NCI-H460 (cell line): ENCODE data around the gene TMIGD2. TPM values are rescaled to one million over a fixed set of nuclear protein-coding genes. Genes with fewer than 3 reads are reported as not detected.
"Not testable (repeated sequence)": the region's sequence is repeated elsewhere in the genome, so short reads cannot be mapped to it uniquely, and the experiment has no call there.

ENCODE experiments used
- DNase-seq: peaks from one replicate; pipeline ENCODE4 v3.0.0-alpha.2; 2016; ENCODE audit warnings: low read depth; ENCODE audit errors: extremely low read depth
- total RNA-seq: library from RNA; depleted of rRNA; stranded (reverse); fragments of >200 nt; shearing (Covaris generic); gene quantifications from 2 replicates; pipeline ENCODE4 v1.2.3, GENCODE V29; 2014

Gene TMIGD2
- total RNA-seq, 1 experiment from 2014 or later = not detected

- no peak for DNase-seq
Observed at GRCh38 chr19:4298810-4299550, 3.2 kb downstream of the TMIGD2 start.

- DNase-seq = no peak
Observed at GRCh38 chr19:4297901-4298809, 4.0 kb downstream of the TMIGD2 start.

GRCh38 chr19:4295972-4296771 is 6.0 kb downstream of the TMIGD2 start:
- DNase-seq = no peak

GRCh38 chr19:4294389-4294788 is 7.8 kb downstream of the TMIGD2 start:
- DNase-seq = no peak

GRCh38 chr19:4292515-4292914 is 9.7 kb downstream of the TMIGD2 start:
- DNase-seq = no peak

- DNase-seq = no peak
Observed at GRCh38 chr19:4291184-4291732, 10.9 kb downstream of the TMIGD2 start.

- DNase-seq = no peak
Observed at GRCh38 chr19:4288091-4288777, 14.0 kb downstream of the TMIGD2 start.

- DNase-seq = not testable (repeated sequence)
Observed at GRCh38 chr19:4286141-4286540, 16.0 kb downstream of the TMIGD2 start.

- DNase-seq = no peak
Observed at GRCh38 chr19:4284974-4285373, 17.2 kb downstream of the TMIGD2 start.

GRCh38 chr19:4284176-4284958 is 17.8 kb downstream of the TMIGD2 start:
- DNase-seq = peak; percentile 12

GRCh38 chr19:4279530-4280422 is 22.4 kb downstream of the TMIGD2 start:
- no peak for DNase-seq

- no peak for DNase-seq
Observed at GRCh38 chr19:4279267-4279529, 23.0 kb downstream of the TMIGD2 start.

GRCh38 chr19:4278419-4279266 is 23.5 kb downstream of the TMIGD2 start, which contains the start of gene SHD:
Gene SHD, plus strand, starts transcription at chr19:4279266. Its CDS starts 798 bp downstream, at chr19:4280064.
- DNase-seq = no peak

- DNase-seq = no peak
Observed at GRCh38 chr19:4278010-4278409, 24.2 kb downstream of the TMIGD2 start.

GRCh38 chr19:4277191-4277696 is 24.9 kb downstream of the TMIGD2 start:
- no peak for DNase-seq

- DNase-seq = not testable (repeated sequence)
Observed at GRCh38 chr19:4274321-4274686, 27.9 kb downstream of the TMIGD2 start.

GRCh38 chr19:4272894-4273293 is 29.3 kb downstream of the TMIGD2 start:
- no peak for DNase-seq
